Measurements from ENCODE around the gene PM20D1.

GRCh38 chr1:205800981-205801703 is 48.8 kb downstream of the PM20D1 start:
- TF ChIP-seq ELF4 (CRISPR knock-in tag; IDR thresholded peaks at IDR 0.05; ENCODE audit: low read depth), result no peak
- TF ChIP-seq CTCF (IDR thresholded peaks at IDR 0.05), result no peak
- TF ChIP-seq ZSCAN18 (CRISPR knock-in tag; IDR thresholded peaks at IDR 0.05), result no peak
- TF ChIP-seq NR3C1 (CRISPR knock-in tag; conservative IDR thresholded peaks at IDR 0.05; ENCODE audit: low read depth), result no peak
- TF ChIP-seq JUN (CRISPR knock-in tag; IDR thresholded peaks at IDR 0.05), result no peak
- no peak for TF ChIP-seq ZNF263 (CRISPR knock-in tag; IDR thresholded peaks at IDR 0.05; ENCODE audit: low read depth)
- no peak for TF ChIP-seq NFYB (CRISPR knock-in tag; conservative IDR thresholded peaks at IDR 0.05; ENCODE audit: low read depth)
- no peak for TF ChIP-seq USF1 (CRISPR knock-in tag; IDR thresholded peaks at IDR 0.05)
- no peak for TF ChIP-seq ETV6 (CRISPR knock-in tag; IDR thresholded peaks at IDR 0.05)
- no peak for TF ChIP-seq FOXK1 (CRISPR knock-in tag; IDR thresholded peaks at IDR 0.05)
- no peak for TF ChIP-seq OVOL2 (CRISPR knock-in tag; IDR thresholded peaks at IDR 0.05; ENCODE audit: borderline replicate concordance)
- no peak for TF ChIP-seq MAX (CRISPR knock-in tag; IDR thresholded peaks at IDR 0.05)
- no peak for TF ChIP-seq ATF3 (CRISPR knock-in tag; conservative IDR thresholded peaks at IDR 0.05)

Measured in WTC11 (cell line).